ENCODE results near the gene FAM149B1.

Gene FAM149B1

GRCh38 chr10:73281097-73281496 is 113.2 kb downstream of the FAM149B1 start:
- DNase-seq (ENCODE audit: low read depth in 2 of 2) = no peak

GRCh38 chr10:73287441-73287840 is 119.5 kb downstream of the FAM149B1 start:
- no peak for DNase-seq (ENCODE audit: low read depth in 2 of 2)

GRCh38 chr10:73289958-73290357 is 122.0 kb downstream of the FAM149B1 start:
- no peak for DNase-seq (ENCODE audit: low read depth in 2 of 2)

- DNase-seq (ENCODE audit: low read depth in 2 of 2) = no peak
Observed at GRCh38 chr10:73293461-73293860, 125.5 kb downstream of the FAM149B1 start.

All from activated CD8-positive, alpha-beta memory T cell treated with anti-CD3 and anti-CD28 coated beads for 4 hours (primary cell).